HG02642 (cell line): ENCODE measurements around the gene SMC6.

Experiments
- ATAC-seq: cut with Tn5 transposase; IDR thresholded peaks from one replicate; pipeline ENCODE4 v1.9.1; 2021; ENCODE audit warnings: mild to moderate bottlenecking; ENCODE audit not compliant: unreplicated experiment, poor library complexity

The SMC6 gene

DNA sequence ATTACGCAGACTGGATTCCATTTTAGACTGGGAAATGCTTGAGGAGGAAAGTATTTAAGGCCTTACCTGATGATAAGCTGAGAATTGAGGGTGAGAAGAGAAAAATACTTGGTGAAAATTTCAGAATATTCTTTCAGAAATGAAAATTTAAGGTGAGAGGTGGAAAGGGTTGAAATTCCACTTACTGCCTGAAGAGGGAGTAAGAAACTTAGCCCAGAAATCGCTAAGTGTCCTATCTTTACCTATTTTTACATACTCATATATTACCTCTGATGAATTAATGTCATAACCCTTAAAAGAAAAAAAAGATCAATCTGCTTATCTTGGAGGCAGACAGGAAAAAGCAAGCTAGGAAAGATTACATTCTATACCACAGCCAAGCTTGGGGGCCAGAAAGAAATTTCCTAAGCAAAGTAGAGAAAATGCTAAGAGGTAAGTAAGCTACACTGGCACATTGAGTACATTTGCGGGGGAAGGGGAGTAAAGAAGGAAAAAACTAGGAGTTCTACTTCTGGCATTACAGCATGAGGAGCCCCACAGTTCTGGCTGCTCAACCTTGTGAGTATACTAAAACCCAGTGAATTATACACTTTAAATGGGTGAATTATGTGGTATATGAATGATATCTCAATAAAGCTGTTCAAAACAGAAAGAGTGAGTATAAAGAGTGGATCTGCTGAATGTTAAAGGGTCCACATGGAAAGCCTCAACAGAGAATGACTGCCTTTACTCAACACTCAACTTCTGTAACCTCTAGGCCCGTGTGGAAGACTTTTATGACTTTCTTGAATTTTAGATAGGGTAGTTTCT is 33.8 kb downstream of the SMC6 start:
- ATAC-seq = no peak

GRCh38 chr2:17718689-17719088 is 34.9 kb downstream of the SMC6 start:
- no peak for ATAC-seq

- no peak for ATAC-seq
Observed at GRCh38 chr2:17717666-17718065, 35.9 kb downstream of the SMC6 start.

DNA sequence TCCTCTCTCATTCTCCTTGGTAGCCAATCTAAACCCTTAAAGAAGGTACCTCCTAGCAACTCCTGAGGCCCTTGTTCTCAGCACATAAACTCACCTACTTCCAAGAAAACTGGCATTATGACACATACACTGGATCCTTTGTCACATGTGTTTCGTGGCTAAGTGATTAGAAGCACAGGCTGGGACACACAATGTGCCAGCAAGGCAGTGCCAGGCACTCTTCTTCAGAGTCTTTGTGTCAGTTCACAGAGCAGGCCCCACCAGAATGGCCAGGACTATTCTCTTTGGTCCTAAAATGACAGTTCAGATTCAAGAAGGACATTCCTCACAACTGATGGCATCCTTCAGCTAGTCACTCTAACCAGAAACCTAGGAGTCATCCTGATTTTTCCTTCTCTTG is 40.3 kb downstream of the SMC6 start:
- no peak for ATAC-seq

DNA sequence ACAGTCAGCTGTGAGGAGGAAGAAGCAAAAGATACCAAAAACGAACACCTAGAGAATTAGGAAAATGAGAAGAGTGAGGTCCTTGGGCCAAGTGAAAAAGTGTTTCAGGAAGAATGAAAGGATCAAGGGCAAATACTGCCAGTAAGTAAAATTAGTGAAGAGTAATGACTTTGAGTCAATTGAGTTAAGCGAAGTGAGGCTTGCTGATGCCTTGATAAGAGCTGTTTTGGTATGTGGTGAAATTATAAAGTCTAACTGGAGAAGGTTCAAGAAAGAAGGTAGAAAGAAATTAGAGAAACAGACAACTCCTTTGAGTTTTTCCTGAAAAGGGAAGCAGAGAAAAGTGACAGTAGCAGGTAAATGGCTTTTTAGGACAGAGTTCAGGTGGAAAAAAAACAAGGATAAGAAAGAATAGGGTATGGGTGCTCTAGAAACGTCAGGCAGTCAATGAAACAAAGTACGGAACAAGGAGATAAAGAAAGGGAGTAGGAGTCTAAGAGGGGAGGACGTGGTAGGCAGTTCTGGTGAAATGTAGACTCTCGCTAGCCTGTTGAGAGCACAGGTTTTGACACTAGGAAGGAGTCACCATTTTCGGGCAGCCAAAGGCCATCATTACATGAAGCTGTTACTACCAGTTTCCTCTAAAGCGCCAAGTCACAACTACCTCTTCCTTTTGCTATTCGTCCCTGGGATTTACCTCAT is 42.9 kb downstream of the SMC6 start:
- no peak for ATAC-seq

DNA sequence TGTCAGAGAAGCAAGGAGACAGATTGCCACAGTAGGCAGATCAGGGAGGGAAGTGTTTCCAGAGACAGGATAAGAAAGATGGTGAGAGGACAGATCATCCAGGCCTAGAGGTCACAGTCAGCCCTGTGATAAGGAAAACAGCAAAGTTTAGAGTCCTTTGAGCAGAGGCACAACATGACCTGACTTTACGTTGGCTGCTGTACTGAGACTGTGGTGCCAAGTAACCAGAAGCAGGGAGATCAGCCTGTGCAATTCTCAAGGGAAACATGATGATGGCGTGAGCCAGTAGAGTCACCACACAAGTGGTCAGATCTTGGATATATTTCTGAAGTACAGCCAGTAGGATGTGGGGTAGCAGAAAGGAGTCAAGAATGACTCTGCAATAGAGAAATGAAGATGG is 43.7 kb downstream of the SMC6 start:
- no peak for ATAC-seq

DNA sequence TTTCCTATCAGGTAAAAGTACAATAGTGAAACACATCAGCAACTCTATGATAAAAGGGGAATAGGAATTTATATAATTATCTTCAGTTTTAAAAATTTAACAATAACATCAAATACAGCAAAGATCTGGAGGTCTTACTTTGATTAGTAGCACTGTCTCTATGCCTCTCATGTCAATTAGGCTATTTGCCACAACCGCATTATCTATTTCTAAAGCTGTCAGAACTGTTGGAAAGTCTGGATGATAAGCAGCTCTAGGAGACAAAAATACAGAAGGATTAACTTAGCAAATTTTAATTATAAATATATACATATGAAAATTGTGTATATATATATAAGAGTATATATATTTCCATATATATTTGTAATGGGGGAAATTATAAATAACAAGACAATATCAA is 45.1 kb downstream of the SMC6 start:
- no peak for ATAC-seq

GRCh38 chr2:17706845-17707244 is 46.8 kb downstream of the SMC6 start:
- ATAC-seq = no peak

DNA sequence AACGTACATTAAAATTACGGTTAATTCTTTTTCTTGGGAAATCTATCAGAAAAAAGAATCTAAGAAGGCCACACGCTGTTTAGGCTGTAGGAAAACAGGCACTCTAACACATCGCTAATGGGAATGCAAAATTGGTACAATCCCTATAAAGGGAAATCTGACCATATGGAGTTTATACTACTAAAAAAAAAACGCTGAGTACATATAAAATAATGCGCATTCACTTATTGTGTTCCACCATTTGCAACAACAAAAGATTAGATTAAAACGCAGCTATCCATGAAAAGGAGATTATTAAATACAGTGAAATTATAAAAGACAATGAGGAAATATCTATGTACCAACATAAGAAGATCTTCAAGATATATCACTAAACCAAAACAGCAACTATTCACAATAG is 62.8 kb downstream of the SMC6 start:
- ATAC-seq = no peak

DNA sequence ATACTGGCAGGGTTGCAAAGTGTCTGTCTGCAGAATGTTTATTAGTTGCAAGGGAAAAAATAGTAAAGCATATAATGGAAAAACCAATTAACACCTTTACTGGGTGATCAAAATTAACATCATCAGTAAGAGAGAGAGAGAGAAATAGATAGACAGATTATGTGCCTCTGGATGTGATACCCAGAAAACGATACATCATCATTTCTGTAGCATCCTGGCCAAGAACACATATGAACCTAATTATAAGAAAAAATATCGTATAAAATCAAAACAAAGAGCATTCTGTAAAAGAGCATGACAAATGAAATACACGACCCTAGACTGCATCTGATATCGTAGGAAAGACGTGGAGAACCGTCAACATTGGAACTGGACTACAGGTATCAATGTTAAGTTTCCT is 64.6 kb downstream of the SMC6 start:
- no peak for ATAC-seq

GRCh38 chr2:17688600-17688999 is 65.0 kb downstream of the SMC6 start:
- ATAC-seq = no peak

- ATAC-seq = no peak
Observed at GRCh38 chr2:17683981-17684380, 69.6 kb downstream of the SMC6 start.

GRCh38 chr2:17682098-17682857 is 71.3 kb downstream of the SMC6 start:
- ATAC-seq = no peak

- ATAC-seq = no peak
Observed at GRCh38 chr2:17680119-17680518, 73.5 kb downstream of the SMC6 start.

DNA sequence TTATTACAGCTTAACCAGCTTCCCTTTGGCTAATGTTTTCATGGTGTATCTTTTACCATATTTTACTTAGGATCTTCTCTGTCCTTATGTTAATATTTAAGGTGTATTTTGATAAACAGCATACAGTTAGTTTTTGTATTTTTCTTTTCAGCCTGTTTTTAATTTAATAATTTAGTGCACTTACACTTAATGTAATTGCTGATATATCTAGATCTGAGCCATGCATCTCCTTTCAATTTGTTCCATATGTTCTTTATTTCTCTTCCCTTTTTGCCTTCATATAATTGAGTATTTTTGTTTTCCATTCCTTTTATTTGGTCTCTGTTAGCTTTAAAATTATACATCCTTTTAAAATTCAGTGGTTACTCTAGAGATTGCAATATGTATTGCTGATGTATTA is 78.8 kb downstream of the SMC6 start:
- ATAC-seq = no peak

GRCh38 chr2:17672583-17673317 is 80.9 kb downstream of the SMC6 start:
- ATAC-seq = no peak

GRCh38 chr2:17667898-17668297 is 85.7 kb downstream of the SMC6 start:
- ATAC-seq = no peak

DNA sequence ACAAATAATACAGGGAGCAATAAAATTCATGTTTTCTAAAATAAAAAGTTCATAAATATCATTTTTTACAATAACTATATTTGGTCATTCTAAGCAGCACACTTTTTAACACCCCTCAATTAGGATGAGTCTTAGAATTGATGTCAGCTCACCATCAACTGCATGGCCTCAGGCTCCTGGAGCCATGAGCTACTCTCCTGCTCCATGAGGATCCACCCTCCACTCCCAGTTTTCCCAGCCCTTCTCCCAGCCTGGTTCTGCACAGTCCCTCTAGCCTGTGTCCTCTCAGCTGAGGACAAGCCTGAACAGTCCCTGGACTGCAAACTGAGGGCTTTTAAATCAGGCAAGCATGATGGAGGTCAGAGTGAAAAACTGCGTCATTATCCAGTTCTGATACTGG is 89.1 kb downstream of the SMC6 start:
- ATAC-seq = no peak

- ATAC-seq = no peak
Observed at GRCh38 chr2:17662723-17663122, 90.9 kb downstream of the SMC6 start.

- no peak for ATAC-seq
Observed at GRCh38 chr2:17661460-17661859, 92.2 kb downstream of the SMC6 start.

DNA sequence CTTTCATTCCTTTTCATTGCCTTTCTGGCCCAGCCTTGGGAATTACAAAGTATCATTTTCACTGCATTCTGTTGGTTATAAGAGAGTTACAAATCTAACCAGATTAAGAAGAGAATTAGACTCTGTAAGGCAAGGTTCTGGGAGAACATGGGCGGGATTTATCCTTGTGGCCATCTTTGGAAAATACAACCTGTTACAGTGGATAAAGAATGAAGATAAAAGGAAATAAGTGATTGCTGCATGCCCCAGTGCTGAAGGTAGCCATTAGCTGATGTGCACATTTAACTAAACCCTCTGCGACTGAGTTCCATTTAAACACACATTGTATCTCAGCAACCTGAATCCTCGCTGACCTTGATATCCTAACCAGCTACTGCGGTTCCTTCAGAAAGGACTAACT is 93.4 kb downstream of the SMC6 start:
- ATAC-seq = no peak
